HCT116 (cell line): ENCODE results near the gene GNG2. TPM values are rescaled to one million over a fixed set of nuclear protein-coding genes. Genes with fewer than 3 reads are reported as not detected.

Source experiments
- ATAC-seq: fragments of 200-7000 bp; cut with Tn5 transposase; 2 replicates; pipeline ENCODE4 v1.9.1; 2020; ENCODE audit warnings: mild to moderate bottlenecking, moderate library complexity
- BruUV-seq: library from RNA; stranded (reverse); fragments of 400-500 nt; replicated peaks from 2 replicates; lab custom pipeline; 2021; lab: Mats Ljungman, UMichigan
- CTCF ChIA-PET: fragments of 300-600 bp; sonication (Branson Sonifier 250); formaldehyde crosslinking; loops from one replicate; lab custom pipeline; 2021; ENCODE audit warnings: antibody characterized with exemption; lab: Charles Lee
- POLR2A ChIA-PET: fragments of 300-600, 350-600 bp; sonication (Branson Sonifier 250); formaldehyde crosslinking; loops from one replicate; lab custom pipeline; 2021; ENCODE audit warnings: antibody characterized with exemption; lab: Charles Lee
- RAD21 ChIA-PET, 2 experiments: fragments of 300-600 bp; sonication (Branson Sonifier 250); formaldehyde crosslinking; loops; one replicate each; lab custom pipeline; 2023; ENCODE audit warnings: low total read pairs in 2 of 2; ENCODE audit not compliant: uncharacterized antibody in 2 of 2, unreplicated experiment in 2 of 2, low non-redundant PET in 1 of 2; lab: Charles Lee
- DNase-seq: peaks from one replicate; pipeline ENCODE4 v3.0.0-alpha.2; 2010; ENCODE audit warnings: low read depth, low spot score
- H2AFZ ChIP-seq: fragments of 200-600 bp; shearing (Covaris generic), sonication (generic); 2 replicates; pipeline ENCODE4 v1.6.1; 2017; ENCODE audit warnings: low read depth, mixed run types, mixed read lengths, antibody characterized with exemption, low read length; ENCODE audit not compliant: poor library complexity, severe bottlenecking
- H3K27ac ChIP-seq: 2 replicates; pipeline ENCODE4 v1.5.1; 2012; ENCODE audit warnings: low read depth, low read length
- H3K27me3 ChIP-seq: fragments of 200-600 bp; sonication (generic); 2 replicates; pipeline ENCODE4 v1.6.1; 2016; ENCODE audit warnings: mixed run types, low read length, mixed read lengths; ENCODE audit not compliant: insufficient read depth
- H3K36me3 ChIP-seq, 2 experiments: fragments of 200-500 bp in 1 of 2; fragments of 200-600 bp in 1 of 2; sonication (Bioruptor generic) in 1 of 2; sonication (generic) in 1 of 2; 2 replicates each; pipeline versions ENCODE4 v1.5.1 to v1.6.1; 2014 to 2016; ENCODE audit warnings: low read length in 2 of 2, inconsistent platforms in 1 of 2, mixed read lengths in 1 of 2, mixed run types in 1 of 2; ENCODE audit not compliant: insufficient read depth in 2 of 2, control insufficient read depth in 1 of 2
- H3K4me1 ChIP-seq, 2 experiments: fragments of 200-600 bp in 1 of 2; sonication (generic) in 1 of 2; 2 replicates each; pipeline versions ENCODE4 v1.5.1 to v1.6.1; 2012 to 2017; ENCODE audit warnings: low read length in 2 of 2, inconsistent platforms in 1 of 2, mild to moderate bottlenecking in 1 of 2, mixed read lengths in 1 of 2, mixed run types in 1 of 2, moderate library complexity in 1 of 2; ENCODE audit not compliant: insufficient read depth in 2 of 2, control insufficient read depth in 1 of 2
- H3K4me2 ChIP-seq: fragments of 200-600 bp; sonication (generic); 2 replicates; pipeline ENCODE4 v1.6.1; 2017; ENCODE audit warnings: mixed run types, low read length, mixed read lengths
- H3K4me3 ChIP-seq, 2 experiments: fragments of 200-600 bp in 1 of 2; sonication (generic) in 1 of 2; replicated peaks in 1 of 2; 2 replicates each; pipeline ENCODE4 v1.5.1; 2011 to 2016; ENCODE audit warnings: low read length in 2 of 2, control low read depth in 1 of 2, low read depth in 1 of 2, mild to moderate bottlenecking in 1 of 2, mixed read lengths in 1 of 2, mixed run types in 1 of 2
- H3K79me2 ChIP-seq: fragments of 200-600 bp; sonication (generic); 2 replicates; pipeline ENCODE4 v1.6.1; 2017; ENCODE audit warnings: mild to moderate bottlenecking, mixed run types, low read length, moderate library complexity, mixed read lengths; ENCODE audit not compliant: insufficient read depth
- H3K9ac ChIP-seq: fragments of 200-600 bp; sonication (generic); 2 replicates; pipeline ENCODE4 v1.6.1; 2016; ENCODE audit warnings: low read length, mixed read lengths
- H3K9me2 ChIP-seq: fragments of 200-600 bp; sonication (generic), shearing (Covaris generic); 2 replicates; pipeline ENCODE4 v1.6.1; 2017; ENCODE audit warnings: mixed run types, mild to moderate bottlenecking, moderate library complexity; ENCODE audit not compliant: insufficient read depth
- H3K9me3 ChIP-seq, 2 experiments: fragments of 200-500 bp in 1 of 2; fragments of 200-600 bp in 1 of 2; sonication (Bioruptor generic) in 1 of 2; sonication (generic) in 1 of 2; 2 replicates each; pipeline ENCODE4 v1.6.1; 2014 to 2017; ENCODE audit warnings: low read length in 2 of 2, mixed read lengths in 2 of 2, inconsistent platforms in 1 of 2, low read depth in 1 of 2, mild to moderate bottlenecking in 1 of 2, mixed run types in 1 of 2, moderate library complexity in 1 of 2; ENCODE audit not compliant: control insufficient read depth in 1 of 2, insufficient read depth in 1 of 2
- H4K20me1 ChIP-seq: fragments of 200-600 bp; sonication (generic), shearing (Covaris generic); 2 replicates; pipeline ENCODE4 v1.6.1; 2017; ENCODE audit warnings: mixed run types, mild to moderate bottlenecking, moderate library complexity; ENCODE audit not compliant: insufficient read depth
- CEBPB ChIP-seq: IDR thresholded peaks from 2 replicates; pipeline ENCODE4 v1.6.1; 2012; ENCODE audit warnings: low read depth
- EZH2 ChIP-seq: fragments of 200-600 bp; sonication (generic); IDR thresholded peaks from 2 replicates; pipeline ENCODE4 v1.6.1; 2017; ENCODE audit warnings: antibody characterized with exemption, mixed run types
- EZH2phosphoT487 ChIP-seq: fragments of 200-600 bp; IDR thresholded peaks from 2 replicates; pipeline ENCODE4 v1.6.1; 2018; ENCODE audit warnings: antibody characterized with exemption, borderline replicate concordance
- FOSL1 ChIP-seq: IDR thresholded peaks from 2 replicates; pipeline ENCODE4 v1.6.1; 2012; ENCODE audit warnings: low read depth
- MAX ChIP-seq: IDR thresholded peaks from 2 replicates; pipeline ENCODE4 v1.6.1; 2012
- POLR2AphosphoS5 ChIP-seq: IDR thresholded peaks from 2 replicates; pipeline ENCODE4 v1.6.1; 2011; ENCODE audit warnings: mild to moderate bottlenecking, low read depth, low read length, moderate library complexity
- REST ChIP-seq: IDR thresholded peaks from 2 replicates; pipeline ENCODE4 v1.6.1; 2012; ENCODE audit warnings: low read depth
- SIN3A ChIP-seq: IDR thresholded peaks from 2 replicates; pipeline ENCODE4 v1.6.1; 2012; ENCODE audit warnings: low read depth
- TCF7L2 ChIP-seq: IDR thresholded peaks from 2 replicates; pipeline ENCODE4 v1.7.0; 2011; ENCODE audit warnings: borderline replicate concordance, inconsistent platforms; ENCODE audit not compliant: insufficient read depth, insufficient read length; ENCODE audit errors: extremely low read depth
- YY1 ChIP-seq: IDR thresholded peaks from 2 replicates; pipeline ENCODE4 v1.6.1; 2011; ENCODE audit warnings: low read length, low read depth, moderate library complexity, mild to moderate bottlenecking; ENCODE audit not compliant: insufficient replicate concordance; ENCODE audit errors: extremely low read depth
- ZFX ChIP-seq: fragments of 450-650 bp; IDR thresholded peaks from 2 replicates; pipeline ENCODE4 v1.6.1; 2017
- intact Hi-C: fragments of 100-400 bp; cut with micrococcal nuclease; formaldehyde crosslinking; loops from 2 replicates; pipeline ENCODE4 v1.10.0; 2022
- total RNA-seq: library from RNA; stranded (reverse); gene quantifications from one replicate; pipeline ENCODE4 v1.2.1, GENCODE V29; 2021; ENCODE audit not compliant: unreplicated experiment

Gene GNG2
- total RNA-seq, 1 experiment from 2014 or later = 0.74 TPM

GRCh38 chr14:51954031-51954430 lies 93.6 kb downstream of the GNG2 start:
- intact Hi-C loops = no loop called here
- ChIA-PET CTCF (interaction anchor here (1.2 to 1.4 kb wide), 2 partner anchors 16 to 25 kb away, joined by 4 read pairs; no protein-coding TSS in a partner anchor), POLR2A (no interaction called here), RAD21 (no interaction called here)
- no peak for DNase-seq
- no peaks in the 10 kb centered on the region; a peak in 1 of 4 replicates for H3K4me1 ChIP-seq
- H3K27me3 ChIP-seq = no peaks in the 10 kb centered on the region
- no peaks in the 10 kb centered on the region for H3K9me3 ChIP-seq
- no peaks in the 10 kb centered on the region for H3K36me3 ChIP-seq
- H3K4me3 ChIP-seq = no peak overlapping the region
- no peaks in the 10 kb centered on the region for H3K79me2 ChIP-seq
- no peak overlapping the region for H3K9ac ChIP-seq
- H3K27ac ChIP-seq = no peak overlapping the region
- H2AFZ ChIP-seq = no peak overlapping the region
- BruUV-seq = no TSS peak
- no peak overlapping the region for H3K4me2 ChIP-seq
- ATAC-seq = no peak
- no peak for TF ChIP-seq TCF7L2
- TF ChIP-seq ZFX = no peak
- TF ChIP-seq MAX = no peak
- no peak for TF ChIP-seq REST
- TF ChIP-seq CEBPB = no peak
- TF ChIP-seq FOSL1 = no peak
- TF ChIP-seq POLR2AphosphoS5 = no peak
- no peak for TF ChIP-seq EZH2phosphoT487
- no peak for TF ChIP-seq SIN3A
- TF ChIP-seq EZH2 = no peak
- TF ChIP-seq YY1 = no peak
- no peaks in the 10 kb centered on the region for H3K9me2 ChIP-seq
- H4K20me1 ChIP-seq = no peaks in the 10 kb centered on the region
